Fibroblast of mammary gland (primary cell): Measurements from ENCODE around the gene UBQLN4.

Source experiments
- DNase-seq: peaks from one replicate; pipeline ENCODE4 v3.0.0-alpha.2; 2010; ENCODE audit warnings: low read depth
- H3K4me3 ChIP-seq: 2 replicates; pipeline ENCODE4 v1.5.1; 2011; ENCODE audit warnings: low read depth, mild to moderate bottlenecking, low read length, moderate library complexity; ENCODE audit not compliant: control insufficient read depth
- TF ChIP-seq, protein P1 (sequence below): conservative IDR thresholded peaks from 2 replicates; pipeline ENCODE4 v1.5.1; 2011; ENCODE audit warnings: low read depth, low read length, inconsistent platforms; ENCODE audit not compliant: control insufficient read depth, insufficient read depth

Gene UBQLN4

GRCh38 chr1:155990005-155990739, 63.4 kb downstream of the UBQLN4 start:
- TF ChIP-seq, protein P1, sequence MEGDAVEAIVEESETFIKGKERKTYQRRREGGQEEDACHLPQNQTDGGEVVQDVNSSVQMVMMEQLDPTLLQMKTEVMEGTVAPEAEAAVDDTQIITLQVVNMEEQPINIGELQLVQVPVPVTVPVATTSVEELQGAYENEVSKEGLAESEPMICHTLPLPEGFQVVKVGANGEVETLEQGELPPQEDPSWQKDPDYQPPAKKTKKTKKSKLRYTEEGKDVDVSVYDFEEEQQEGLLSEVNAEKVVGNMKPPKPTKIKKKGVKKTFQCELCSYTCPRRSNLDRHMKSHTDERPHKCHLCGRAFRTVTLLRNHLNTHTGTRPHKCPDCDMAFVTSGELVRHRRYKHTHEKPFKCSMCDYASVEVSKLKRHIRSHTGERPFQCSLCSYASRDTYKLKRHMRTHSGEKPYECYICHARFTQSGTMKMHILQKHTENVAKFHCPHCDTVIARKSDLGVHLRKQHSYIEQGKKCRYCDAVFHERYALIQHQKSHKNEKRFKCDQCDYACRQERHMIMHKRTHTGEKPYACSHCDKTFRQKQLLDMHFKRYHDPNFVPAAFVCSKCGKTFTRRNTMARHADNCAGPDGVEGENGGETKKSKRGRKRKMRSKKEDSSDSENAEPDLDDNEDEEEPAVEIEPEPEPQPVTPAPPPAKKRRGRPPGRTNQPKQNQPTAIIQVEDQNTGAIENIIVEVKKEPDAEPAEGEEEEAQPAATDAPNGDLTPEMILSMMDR, result no peak
- no peak overlapping the region for H3K4me3 ChIP-seq
- no peak for DNase-seq

DNA sequence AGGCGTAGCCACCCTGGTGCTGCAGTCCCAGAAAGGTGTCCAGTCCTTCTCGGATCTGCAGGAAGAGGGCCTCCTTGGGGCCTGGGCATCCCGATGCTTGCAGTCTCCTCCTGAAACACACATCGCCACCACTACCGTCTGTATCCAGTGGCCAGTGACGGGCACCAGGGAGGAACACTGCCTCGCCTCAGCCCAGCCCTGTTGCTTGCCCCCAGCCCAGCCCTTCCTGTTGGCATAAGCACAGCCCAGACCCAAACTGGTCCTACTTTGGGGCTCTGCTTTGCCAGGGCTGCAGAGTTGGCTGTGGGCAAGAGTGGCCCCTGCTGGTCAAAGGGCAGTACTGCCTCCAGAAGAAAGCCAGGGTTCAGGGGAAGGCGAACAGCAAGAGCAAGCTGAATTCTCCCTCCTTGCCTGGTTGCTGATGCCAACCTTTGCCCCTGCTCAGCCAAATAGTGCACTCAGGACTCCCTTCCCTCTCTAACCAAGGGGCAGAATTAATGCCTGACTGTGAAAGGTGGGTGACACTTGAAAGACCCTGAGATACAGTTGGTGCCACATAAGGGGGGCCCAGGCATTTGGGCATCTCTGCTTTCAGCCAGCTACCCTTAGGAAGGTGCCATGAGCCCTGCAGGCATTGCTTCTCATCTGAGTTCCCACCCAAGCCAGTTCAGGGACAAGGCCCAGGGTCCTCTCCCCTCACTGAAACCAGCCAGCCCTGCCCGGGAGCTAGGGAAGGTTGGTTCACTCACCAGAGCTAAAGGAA, 64.2 kb downstream of the UBQLN4 start:
- H3K4me3 ChIP-seq, result peak overlapping the region; percentile 17
- TF ChIP-seq, protein P1, result peak; percentile 97
- DNase-seq, result peak; percentile 68
